Retinal pigment epithelial cell (primary cell): ENCODE results near the gene GALNS.

Experiments
- DNase-seq: peaks from one replicate; pipeline ENCODE4 v3.0.0-alpha.2; 2010; ENCODE audit warnings: low read depth
- H3K4me3 ChIP-seq: 2 replicates; pipeline ENCODE4 v1.5.1; 2011; ENCODE audit warnings: mild to moderate bottlenecking, low read length, control low read depth, moderate library complexity
- TF ChIP-seq, protein P1 (sequence below): conservative IDR thresholded peaks from 2 replicates; pipeline ENCODE4 v1.5.1; 2011; ENCODE audit warnings: low read depth, low read length, control low read depth, inconsistent platforms

The GALNS gene

DNA sequence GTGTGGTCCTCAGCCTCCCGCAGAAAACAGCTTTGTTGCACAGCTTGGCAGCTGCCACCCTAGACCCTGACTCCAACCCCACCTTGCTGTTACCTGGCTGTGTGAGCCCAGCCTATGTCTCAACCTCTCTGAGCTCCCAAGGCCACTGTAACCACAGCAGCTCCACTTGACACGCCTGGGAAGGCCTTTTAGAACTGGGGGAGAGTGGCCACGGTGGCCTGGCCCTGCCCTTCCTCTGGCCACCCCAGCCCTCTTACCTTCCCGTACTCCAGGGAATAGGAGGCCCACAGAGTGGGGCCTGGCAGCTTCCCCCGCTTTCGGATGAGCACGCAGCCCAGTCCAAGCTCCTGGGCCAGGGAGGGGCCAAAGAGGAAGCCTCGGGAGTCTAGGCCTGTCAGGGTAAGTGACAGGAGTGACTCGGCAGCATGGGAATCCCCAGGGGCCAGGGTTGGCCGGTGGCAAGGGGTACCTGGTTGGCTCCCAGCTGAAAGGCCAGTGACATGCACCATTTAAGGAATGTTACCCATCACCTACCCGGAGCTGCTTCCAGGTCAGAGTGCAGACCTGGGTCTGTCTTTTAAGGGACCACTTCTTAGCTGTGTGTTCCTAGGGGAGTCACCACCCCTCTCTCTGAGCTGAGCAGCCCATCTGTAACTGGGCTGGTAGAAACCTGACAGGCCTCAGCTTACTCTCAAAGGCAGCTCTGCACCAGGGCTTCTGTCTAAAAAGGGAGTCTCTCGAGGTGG lies 46.4 kb downstream of the GALNS start:
- TF ChIP-seq, protein P1, sequence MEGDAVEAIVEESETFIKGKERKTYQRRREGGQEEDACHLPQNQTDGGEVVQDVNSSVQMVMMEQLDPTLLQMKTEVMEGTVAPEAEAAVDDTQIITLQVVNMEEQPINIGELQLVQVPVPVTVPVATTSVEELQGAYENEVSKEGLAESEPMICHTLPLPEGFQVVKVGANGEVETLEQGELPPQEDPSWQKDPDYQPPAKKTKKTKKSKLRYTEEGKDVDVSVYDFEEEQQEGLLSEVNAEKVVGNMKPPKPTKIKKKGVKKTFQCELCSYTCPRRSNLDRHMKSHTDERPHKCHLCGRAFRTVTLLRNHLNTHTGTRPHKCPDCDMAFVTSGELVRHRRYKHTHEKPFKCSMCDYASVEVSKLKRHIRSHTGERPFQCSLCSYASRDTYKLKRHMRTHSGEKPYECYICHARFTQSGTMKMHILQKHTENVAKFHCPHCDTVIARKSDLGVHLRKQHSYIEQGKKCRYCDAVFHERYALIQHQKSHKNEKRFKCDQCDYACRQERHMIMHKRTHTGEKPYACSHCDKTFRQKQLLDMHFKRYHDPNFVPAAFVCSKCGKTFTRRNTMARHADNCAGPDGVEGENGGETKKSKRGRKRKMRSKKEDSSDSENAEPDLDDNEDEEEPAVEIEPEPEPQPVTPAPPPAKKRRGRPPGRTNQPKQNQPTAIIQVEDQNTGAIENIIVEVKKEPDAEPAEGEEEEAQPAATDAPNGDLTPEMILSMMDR: no peak
- peak overlapping the region; percentile 54 for H3K4me3 ChIP-seq
- no peak for DNase-seq

DNA sequence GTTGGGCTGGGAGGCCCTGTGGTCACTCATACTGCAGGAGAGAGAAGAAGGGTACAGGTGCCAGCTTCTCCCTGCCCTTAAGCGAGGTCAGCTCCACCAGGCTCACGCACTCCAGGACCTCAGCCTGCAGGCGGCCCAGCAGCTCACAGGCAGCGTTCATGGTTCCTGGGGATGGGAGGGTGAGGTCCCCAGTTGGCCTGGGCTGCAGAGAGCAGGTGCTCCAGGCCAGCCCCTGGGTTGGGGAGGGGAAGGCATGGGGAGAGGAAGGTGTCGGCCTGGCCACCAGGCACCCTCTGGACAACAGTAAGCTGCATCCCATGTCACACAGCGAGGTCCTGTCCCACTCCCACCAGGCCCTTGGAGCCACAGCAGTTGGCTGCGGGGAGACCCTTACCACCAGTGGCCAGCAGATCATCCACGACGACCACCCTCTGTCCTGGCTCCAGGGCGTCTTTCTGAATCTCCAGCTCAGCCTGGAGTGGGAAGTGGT lies 47.0 kb downstream of the GALNS start:
- DNase-seq: no peak
- H3K4me3 ChIP-seq: no peak overlapping the region
- TF ChIP-seq, protein P1: no peak

DNA sequence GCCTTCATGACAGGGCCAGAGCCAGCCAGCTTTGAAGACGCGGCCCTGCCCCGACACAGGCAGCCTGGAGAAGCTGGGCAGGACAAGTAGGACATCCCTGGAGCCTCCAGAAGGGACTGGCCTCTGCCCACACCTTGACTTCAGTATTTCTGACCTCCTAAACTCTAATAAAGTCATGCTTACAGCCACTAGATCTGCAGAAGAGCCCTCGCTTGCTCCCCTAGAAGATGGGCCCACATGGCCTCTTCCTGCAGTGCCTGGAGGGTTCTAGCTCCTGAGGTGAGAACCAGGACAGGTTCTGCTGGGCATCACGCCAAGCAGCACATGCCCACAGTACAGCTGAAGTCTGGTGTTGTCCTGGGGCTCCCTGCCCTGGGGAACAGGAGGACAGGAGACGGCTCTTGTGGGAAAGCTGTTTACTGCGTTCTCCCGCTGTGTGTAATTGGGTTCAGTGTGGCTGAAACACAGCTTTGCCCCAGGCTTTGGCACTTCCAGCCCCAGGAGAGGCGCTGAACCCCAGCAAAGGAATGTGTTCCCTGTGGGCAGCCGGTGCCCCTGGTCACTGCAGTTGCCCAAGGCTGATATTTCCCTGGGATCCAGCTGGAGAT lies 47.6 kb downstream of the GALNS start:
- DNase-seq: no peak
- TF ChIP-seq, protein P1: no peak
- no peak overlapping the region for H3K4me3 ChIP-seq

DNA sequence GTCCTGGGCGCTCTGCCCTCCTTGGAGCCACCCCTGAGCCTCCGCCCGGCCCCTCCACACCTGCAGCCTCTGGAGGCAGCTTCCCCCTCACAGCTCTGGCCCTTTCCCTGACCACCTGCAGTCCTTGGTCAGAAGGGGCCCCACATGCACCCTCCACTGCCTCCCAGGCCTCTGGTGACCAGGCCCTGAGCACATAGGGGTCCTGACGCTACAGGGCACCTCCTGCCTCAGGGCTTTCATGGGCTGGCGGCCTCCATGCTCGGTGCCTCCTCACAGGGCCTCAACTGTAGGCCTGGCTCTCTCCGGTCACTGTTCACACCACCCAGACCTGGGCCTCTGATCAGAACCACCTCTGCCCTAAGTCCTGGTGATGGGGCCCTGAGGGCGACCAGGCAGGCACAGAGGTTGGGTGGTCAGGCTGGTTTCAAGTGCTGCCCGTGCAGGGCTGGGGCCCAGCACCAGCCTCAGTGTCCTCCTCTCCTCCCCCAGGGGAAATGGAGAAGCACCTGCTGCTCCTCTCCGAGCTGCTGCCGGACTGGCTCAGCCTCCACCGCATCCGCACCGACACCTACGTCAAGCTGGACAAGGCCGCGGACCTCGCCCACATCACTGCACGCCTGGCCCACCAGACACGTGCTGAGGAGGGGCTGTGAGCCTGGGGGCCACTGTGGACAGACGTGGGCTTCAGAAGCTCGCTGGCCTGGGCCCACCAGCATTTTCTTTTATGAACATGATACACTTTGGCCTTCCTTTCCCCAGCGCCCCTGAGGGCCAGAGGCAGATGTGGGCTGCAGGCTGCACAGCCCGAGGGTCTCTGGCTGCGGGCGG lies 48.9 kb downstream of the GALNS start:
- TF ChIP-seq, protein P1: no peak
- DNase-seq: no peak
- H3K4me3 ChIP-seq: no peak overlapping the region

DNA sequence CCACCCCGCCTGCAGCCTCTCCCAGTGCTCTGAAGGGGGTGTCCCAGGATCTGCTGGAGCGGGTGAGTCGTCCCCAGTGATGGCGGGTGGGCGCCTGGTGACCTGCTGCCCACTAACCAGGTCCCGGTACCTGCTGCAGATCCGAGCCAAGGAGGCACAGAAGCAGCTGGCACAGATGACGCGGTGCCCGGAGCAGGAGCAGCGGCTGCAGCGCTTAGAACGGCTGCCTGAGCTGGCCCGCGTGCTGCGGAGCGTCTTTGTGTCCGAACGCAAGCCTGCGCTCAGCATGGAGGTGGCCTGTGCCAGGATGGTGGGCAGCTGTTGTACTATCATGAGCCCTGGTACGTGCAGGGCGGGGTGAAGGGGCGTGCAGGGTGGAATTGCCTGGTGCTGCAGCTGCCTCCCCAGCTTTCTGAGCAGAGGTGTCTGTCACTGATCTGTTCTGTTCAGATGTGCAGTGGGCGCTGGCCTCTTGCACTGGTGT lies 49.6 kb downstream of the GALNS start:
- TF ChIP-seq, protein P1: no peak
- no peak for DNase-seq
- H3K4me3 ChIP-seq: no peak overlapping the region

DNA sequence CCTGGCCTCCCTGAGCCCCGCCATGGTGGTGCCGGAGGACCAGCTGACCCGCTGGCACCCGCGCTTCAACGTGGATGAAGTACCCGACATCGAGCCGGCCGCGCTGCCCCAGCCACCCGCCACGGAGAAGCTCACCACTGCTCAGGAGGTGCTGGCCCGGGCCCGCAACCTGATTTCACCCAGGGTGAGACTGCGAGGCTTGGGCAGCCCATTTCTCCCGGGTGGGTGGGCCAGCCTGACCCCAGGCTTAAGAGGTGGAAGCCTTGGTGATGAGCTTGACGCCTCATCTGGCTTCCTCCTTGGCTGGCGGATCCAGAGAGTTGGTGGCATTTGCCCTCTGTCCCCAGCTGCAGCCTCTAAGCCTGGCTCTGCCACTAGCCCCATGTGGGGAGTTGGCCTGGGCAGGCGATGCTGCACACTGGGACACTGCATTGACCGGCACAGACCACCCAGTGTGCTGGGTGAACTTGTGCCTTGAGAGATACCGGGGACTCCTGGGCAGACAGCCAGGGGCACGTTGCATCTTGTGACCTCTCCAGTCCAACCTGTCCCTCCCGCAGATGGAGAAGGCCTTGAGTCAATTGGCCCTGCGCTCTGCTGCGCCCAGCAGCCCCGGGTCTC lies 50.1 kb downstream of the GALNS start:
- TF ChIP-seq, protein P1: no peak

More for the DNA sequence above, 50.1 kb downstream of the GALNS start:
- H3K4me3 ChIP-seq: no peak overlapping the region
- DNase-seq: no peak
